Raji (cell line): ENCODE measurements around the gene F11R.

Experiments
- POLR2A ChIP-seq: IDR thresholded peaks from 2 replicates; pipeline ENCODE4 v1.6.1; 2011; ENCODE audit warnings: low read depth, low read length, control low read depth; ENCODE audit not compliant: insufficient read depth

Gene F11R

DNA sequence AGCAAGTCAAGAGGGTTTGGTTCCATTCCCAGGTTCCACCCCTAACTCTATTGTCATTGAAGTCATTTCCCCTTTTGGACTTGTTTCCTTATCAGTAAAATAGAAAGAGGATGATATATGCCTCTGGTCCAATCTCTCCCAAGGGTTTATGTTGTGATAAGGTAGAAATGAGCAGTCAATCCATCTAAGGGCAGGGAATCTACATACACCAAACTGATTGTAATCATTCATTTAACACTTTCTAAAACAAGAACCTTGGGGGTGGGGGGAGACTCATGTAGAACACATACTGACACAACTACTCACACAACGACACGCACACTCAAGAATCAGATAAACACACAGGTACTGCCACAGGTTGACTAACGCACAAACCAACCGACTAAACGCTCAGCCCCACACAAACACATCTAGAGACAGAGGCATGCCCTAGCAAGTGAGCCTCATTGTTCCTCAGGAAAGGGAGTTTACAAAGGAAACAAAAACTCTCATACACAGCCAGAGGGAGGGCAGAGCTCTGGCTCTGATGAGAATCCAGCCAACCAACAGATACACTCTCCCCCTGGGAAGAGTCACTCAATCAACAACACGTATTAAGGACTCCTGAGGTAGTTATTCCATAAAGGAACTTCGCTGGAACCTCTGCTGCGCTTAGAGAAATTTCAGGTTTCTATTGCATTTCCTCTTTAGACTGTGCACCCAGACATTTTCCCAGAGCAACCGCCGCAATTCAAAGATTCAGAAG is 1.0 kb downstream of the F11R start:
- TF ChIP-seq POLR2A = no peak

DNA sequence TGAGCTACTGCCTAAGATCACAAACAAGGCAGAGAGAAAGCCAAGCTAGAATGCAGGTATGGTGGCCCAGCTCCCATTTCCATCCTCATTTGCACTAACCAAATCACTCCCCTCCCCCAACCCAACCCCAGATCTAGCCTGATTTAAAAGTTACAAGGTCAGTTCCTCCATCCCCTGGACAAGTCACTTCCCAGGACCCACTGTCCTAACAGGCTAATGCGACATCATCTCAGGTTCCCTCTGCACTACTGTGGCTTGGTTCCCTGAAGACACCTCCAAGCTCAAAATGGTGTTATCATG is 2.4 kb downstream of the F11R start:
- TF ChIP-seq POLR2A = no peak

GRCh38 chr1:161017756-161018630 is 3.0 kb downstream of the F11R start:
- no peak for TF ChIP-seq POLR2A

DNA sequence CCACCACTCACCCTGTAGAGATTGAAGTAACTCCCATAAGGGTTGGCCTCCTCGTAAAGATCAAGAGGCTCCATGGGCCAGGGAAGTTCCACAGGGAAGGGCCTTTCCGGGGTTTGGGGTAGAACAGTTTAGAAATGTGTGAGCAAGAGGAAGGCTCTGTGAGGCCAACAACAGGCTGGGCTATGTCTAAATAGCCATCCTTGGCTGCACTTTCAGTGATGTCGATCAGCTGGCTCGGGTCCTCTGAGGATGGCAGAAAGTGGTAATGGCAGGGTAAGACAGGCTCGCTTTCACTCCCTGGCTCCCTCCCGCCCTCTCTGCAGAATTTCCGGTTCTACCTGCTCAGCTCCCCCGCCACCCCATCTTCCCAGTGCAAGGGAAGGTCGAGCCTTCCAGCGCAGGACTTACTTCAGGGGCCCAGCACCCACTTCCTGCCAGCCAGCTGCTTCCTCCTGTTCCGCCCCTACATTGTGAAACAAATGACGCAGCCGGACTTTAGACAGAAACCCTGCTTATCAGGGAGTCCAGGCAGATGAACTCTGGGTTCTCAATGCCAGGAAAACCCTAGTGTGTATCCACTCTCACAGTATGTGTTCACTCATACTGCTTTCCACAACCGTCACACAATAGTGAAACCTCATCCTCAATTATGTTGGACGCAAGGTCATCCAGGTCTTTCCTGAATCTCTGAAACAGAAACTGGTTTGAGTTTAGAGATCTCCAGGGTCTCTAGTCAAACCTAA is 7.3 kb downstream of the F11R start:
- TF ChIP-seq POLR2A = no peak

DNA sequence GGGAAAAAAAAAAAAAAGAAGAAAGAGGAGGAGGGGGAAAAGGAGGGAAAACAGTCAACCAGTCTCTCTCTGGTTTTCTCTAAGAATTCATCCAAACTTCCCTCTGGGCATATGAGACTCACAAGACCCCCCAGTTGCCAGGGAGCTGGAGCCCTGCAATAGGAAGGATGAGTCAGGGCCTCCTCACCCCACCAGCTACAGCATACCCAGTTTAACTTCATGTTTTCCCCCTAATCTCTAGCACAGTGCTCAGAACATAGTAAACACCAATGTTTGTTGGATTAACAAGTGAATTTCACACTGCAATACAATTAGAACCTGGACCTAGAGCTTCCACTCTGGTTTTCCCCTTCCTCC is 7.8 kb downstream of the F11R start:
- TF ChIP-seq POLR2A = no peak

GRCh38 chr1:161012420-161012819 is 8.5 kb downstream of the F11R start:
- no peak for TF ChIP-seq POLR2A

DNA sequence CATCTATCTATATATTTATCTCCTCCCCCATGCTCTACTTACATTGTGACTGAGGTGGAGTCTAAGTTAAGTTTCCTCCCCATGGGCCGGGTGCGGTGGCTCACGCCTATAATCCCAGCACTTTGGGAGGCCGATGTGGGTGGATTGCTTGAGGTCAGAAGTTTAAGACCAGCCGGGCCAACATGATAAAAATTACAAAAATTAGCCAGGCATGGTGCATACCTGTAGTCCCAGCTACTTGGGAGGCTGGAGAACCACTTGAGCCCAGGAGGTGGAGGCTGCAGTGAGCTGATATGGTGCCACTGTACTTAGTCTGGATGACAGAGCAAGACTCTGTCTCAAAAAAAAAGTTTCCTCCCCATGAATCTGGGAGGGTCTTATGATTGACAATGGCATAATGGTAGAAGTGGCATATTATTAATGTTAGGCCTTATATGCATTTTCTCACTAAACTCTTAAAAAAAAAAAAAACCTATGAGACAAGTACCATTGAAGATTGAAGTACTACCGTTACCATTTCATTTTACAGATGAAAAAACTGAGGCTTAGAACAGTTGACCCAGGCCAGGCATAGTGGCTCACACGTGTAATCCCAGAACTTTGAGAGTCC is 11.2 kb downstream of the F11R start:
- TF ChIP-seq POLR2A = no peak

- TF ChIP-seq POLR2A = no peak
Observed at GRCh38 chr1:161008869-161009510, 12.0 kb downstream of the F11R start.

- TF ChIP-seq POLR2A = no peak
Observed at GRCh38 chr1:161007369-161007768, 13.6 kb downstream of the F11R start.

- TF ChIP-seq POLR2A = no peak
Observed at GRCh38 chr1:161006563-161006962, 14.4 kb downstream of the F11R start.

GRCh38 chr1:161001525-161001924 is 19.4 kb downstream of the F11R start:
- TF ChIP-seq POLR2A = no peak

- no peak for TF ChIP-seq POLR2A
Observed at GRCh38 chr1:161000736-161001480, 20.0 kb downstream of the F11R start.

GRCh38 chr1:160999376-160999775 is 21.6 kb downstream of the F11R start:
- TF ChIP-seq POLR2A = no peak

DNA sequence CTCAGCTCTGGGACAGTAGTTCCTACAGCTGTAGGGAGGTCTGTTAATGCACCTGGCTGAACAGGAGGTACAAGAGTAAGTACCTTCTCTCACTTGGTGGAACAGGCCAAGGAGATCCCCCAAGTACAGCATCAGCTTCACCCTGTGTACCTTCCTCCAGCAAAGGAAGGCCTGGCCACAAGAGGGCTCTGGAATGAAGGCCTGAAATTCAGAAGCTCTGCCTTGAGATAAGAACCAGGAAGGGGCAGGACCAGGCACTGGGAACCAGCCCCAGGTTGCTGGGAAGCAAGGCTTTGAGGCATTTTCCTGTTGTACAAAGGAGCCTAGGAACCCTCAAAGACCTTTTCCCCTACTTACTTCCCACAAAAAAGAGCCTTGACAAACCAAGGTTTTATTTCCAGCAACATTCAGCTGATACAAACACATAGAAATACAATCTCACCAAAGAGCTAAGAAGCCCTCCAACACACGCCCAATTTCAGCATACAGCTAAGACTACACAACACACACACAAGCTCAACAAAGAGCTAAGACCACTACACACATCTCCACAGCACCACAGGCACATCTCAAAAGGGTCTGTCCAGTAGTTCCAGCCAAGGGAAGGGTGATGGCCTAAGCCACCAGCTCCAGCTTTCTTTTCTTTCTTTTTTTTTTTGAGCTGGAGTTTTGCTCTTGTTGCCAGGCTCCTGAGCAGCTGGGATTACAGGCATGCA is 23.5 kb downstream of the F11R start:
- TF ChIP-seq POLR2A = no peak
